Measurements from ENCODE around the gene AGRP.

The AGRP gene

DNA sequence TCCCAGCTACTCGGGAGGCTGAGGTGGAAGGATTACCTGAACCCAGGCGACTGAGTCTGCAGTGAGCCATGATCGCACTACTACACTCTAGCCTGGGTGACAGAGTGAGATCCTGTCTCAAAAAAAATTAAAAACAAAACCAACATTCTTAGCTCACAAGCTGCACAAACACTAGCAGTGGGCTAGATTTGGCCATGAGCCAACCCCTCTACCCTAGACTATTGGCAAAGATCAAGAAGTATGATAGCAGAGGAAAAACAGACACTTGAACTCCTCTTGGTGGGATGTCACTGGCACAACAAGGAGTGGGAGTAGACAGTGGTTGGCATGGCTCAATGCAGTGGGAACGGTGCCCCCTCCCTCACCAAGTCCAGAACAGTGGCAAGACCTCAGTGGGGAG, 25.7 kb upstream of the AGRP start:
- Histone ChIP-seq H3K4me3 (ENCODE audit: low read depth, low read length) (no peak overlapping the region), H3K36me3 (replicated peaks) (no peaks in the 10 kb centered on the region), H3K27ac (no peak overlapping the region), H3K27me3 (replicated peaks) (no peaks in the 10 kb centered on the region)
- no peak for DNase-seq
- TF ChIP-seq, protein P1, sequence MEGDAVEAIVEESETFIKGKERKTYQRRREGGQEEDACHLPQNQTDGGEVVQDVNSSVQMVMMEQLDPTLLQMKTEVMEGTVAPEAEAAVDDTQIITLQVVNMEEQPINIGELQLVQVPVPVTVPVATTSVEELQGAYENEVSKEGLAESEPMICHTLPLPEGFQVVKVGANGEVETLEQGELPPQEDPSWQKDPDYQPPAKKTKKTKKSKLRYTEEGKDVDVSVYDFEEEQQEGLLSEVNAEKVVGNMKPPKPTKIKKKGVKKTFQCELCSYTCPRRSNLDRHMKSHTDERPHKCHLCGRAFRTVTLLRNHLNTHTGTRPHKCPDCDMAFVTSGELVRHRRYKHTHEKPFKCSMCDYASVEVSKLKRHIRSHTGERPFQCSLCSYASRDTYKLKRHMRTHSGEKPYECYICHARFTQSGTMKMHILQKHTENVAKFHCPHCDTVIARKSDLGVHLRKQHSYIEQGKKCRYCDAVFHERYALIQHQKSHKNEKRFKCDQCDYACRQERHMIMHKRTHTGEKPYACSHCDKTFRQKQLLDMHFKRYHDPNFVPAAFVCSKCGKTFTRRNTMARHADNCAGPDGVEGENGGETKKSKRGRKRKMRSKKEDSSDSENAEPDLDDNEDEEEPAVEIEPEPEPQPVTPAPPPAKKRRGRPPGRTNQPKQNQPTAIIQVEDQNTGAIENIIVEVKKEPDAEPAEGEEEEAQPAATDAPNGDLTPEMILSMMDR (IDR thresholded peaks at IDR 0.05; ENCODE audit: low read depth, low read length, missing control alignments): no peak
- in situ Hi-C loops (cut with HindIII; ENCODE audit: low pct_ligation_motif_present, low sequenced_read_pairs): no loop called here

DNA sequence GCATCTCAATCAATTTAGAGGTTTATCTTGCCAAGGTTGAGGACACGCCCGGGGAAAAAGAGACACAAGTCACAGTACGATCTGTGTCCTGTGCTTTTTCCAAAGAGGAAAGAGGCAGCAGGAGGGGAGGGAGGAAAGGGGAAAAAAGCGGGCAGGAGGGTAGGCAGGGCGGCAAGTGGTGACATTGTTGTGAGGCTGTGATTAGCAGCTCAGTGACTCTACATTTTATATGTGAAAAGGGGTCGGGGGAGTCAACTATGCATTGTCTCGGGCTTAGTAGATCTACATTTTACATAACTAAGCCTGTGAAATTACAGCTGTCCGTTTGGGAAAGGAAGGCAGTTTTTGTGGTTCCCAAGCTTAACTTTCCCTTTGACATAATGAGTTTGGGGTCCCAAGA, 23.1 kb upstream of the AGRP start:
- Histone ChIP-seq H3K36me3 (replicated peaks) (no peaks in the 10 kb centered on the region), H3K27ac (no peak overlapping the region), H3K4me3 (ENCODE audit: low read depth, low read length) (no peak overlapping the region), H3K27me3 (replicated peaks) (no peaks in the 10 kb centered on the region)
- TF ChIP-seq, protein P1 (IDR thresholded peaks at IDR 0.05; ENCODE audit: low read depth, low read length, missing control alignments): no peak
- no peak for DNase-seq
- in situ Hi-C loops (cut with HindIII; ENCODE audit: low pct_ligation_motif_present, low sequenced_read_pairs): no loop called here

DNA sequence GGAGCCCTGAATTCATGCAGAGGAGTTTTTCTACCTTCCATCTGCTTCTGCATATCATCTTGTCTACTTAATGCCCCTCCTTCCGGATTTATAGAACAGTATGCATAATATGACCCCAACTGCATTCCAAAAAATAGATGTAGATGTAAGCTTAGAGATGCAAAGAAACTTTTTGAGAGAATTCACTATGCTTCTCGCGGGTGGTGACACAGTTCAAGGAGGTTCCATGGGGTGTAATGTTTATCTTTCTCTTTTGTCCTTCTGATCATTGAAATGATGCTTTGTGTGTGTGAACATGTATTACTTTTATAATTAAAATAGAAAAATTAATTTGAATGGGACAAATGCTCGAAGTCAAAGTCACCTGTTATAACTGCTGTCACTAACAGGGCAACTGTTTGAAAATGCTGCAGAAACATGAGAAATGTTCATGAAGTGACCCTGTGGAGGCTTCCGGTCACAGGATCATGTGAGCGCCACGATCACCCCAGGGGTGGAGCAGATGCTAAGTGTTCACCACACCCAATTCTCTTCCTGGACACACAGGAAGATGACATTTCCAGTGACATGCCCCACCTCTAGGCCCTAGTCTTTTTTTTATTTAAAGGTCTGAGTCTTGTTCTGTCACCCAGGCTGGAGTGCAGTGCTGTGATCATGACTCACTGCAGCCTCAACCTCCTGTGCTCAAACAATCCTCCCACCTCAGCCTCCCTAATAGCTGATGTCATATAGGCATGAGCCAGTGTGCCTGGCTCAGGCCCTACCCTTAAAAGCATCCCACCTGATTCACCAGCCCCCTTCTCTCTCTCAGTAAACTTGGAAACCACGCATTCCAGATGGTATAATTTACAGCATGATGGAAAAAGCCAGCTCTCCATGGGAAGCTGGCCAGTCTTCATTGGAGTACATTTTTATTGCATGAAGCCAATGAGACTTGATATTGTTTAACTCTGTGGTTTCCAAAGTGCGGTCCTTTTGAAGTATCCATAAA, 21.0 kb upstream of the AGRP start:
- Histone ChIP-seq H3K4me3 (ENCODE audit: low read depth, low read length) (no peak overlapping the region), H3K27me3 (replicated peaks) (no peaks in the 10 kb centered on the region), H3K36me3 (replicated peaks) (no peaks in the 10 kb centered on the region), H3K27ac (no peak overlapping the region)
- TF ChIP-seq, protein P1 (IDR thresholded peaks at IDR 0.05; ENCODE audit: low read depth, low read length, missing control alignments): no peak
- in situ Hi-C loops (cut with HindIII; ENCODE audit: low pct_ligation_motif_present, low sequenced_read_pairs): no loop called here
- no peak for DNase-seq

DNA sequence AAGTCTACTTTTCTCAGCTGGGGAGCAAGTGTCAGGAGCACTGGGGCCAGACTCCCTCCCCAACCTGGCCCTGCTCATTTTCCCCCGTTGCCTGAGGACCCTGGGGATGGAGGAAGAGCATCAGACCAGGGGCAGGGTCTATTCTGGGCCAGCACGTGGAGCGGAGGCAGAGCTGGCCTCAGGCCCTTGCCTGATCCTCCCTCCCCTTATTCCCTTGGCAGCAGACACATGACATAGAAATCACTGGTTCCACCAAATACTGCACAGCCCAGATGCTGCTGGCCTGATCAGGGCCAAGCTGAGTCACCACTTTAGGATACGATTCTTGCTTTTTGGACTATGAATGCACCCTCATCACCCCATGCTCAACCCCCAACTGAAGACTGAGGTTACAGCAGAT, 15.8 kb upstream of the AGRP start:
- H3K27ac ChIP-seq: no peak overlapping the region
- TF ChIP-seq, protein P1 (IDR thresholded peaks at IDR 0.05; ENCODE audit: low read depth, low read length, missing control alignments): no peak
- DNase-seq: no peak
- no peaks in the 10 kb centered on the region for H3K36me3 ChIP-seq (replicated peaks)
- in situ Hi-C loops (cut with HindIII; ENCODE audit: low pct_ligation_motif_present, low sequenced_read_pairs): no loop called here
- H3K4me3 ChIP-seq (ENCODE audit: low read depth, low read length): no peak overlapping the region
- H3K27me3 ChIP-seq (replicated peaks): no peaks in the 10 kb centered on the region

DNA sequence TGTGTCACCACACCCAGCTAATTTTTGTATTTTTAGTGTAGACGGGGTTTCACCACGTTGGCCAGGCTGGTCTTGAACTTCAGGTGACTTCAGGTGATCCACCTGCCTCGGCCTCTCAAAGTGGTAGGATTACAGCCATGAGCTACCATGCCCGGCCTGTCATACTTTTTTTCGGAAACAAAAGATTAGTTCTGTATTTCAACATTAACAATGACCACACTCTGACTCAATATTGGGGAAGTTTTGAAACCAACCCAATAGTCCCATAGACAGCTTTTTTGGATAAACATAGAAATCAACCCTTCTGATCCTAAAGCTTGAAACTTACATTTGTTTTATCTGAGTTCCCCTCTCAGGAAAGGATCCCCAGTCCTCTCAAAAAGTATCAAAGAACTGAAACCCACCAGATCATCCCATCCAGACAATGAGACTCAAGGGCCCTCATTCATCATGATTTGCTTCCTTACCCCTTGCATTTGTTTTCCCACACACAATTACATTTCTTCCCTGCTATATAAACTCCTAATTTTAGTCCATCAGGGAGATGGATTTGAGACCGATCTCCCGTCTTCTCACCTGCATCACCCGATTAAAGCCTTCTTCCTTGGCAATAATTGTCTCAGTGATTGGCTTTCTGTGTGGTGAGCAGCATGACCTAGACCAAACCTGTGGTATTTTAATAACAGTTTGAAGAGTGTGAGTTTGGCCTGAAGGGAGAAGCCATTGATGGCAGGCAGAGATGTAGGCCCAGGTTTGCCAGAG, 7.2 kb upstream of the AGRP start:
- H3K27me3 ChIP-seq (replicated peaks): no peaks in the 10 kb centered on the region
- no peak overlapping the region for H3K4me3 ChIP-seq (ENCODE audit: low read depth, low read length)
- TF ChIP-seq, protein P1 (IDR thresholded peaks at IDR 0.05; ENCODE audit: low read depth, low read length, missing control alignments): no peak
- in situ Hi-C loops (cut with HindIII; ENCODE audit: low pct_ligation_motif_present, low sequenced_read_pairs): no loop called here
- no peaks in the 10 kb centered on the region for H3K36me3 ChIP-seq (replicated peaks)
- no peak for DNase-seq
- H3K27ac ChIP-seq: no peak overlapping the region

Measured in brain microvascular endothelial cell (primary cell).